Fibroblast of skin of left biceps (primary cell): ENCODE results near the gene PHLDA2.
"Not testable (repeated sequence)": the region's sequence is repeated elsewhere in the genome, so short reads cannot be mapped to it uniquely, and the experiment has no call there.

Experiments used
- DNase-seq, 2 experiments: peaks; one replicate each; pipeline ENCODE4 v3.0.0-alpha.2; 2013; ENCODE audit warnings: low read depth in 2 of 2

The PHLDA2 gene

DNA sequence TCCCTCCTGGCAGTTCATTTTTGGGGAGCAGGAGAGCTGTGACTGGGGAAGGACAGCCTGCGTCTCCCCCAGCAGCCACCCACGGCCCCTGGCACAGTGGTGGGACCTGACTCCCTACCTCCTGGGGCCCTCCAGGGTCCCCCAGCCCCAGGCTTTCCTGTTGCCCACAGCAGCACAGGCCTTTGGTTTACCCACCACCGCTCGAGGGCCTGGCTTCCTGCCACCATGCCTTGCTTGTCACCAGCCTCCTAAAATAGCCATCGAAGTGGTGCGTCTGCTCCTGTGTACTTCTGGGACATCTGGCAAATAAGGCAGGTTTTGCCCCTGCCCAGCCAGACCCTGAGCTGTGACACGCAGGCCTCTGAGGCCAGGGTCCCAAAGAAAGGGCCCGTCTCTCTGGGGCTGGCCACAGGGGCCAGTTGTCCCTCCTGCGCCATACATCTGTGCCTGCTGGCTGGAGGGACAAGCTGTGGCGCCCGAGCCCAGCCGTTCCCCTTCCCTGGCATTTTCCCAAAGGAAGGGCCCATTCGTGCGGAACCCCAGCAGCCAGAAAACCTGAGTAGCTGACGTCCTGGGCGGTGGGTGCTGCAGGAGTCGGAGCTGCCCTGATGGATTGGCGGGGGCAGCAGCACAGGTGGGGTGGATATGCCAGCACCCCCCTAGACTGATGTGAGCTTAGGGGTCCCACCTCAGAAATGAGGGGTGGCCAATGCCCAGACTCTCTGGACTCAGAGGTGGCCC lies 14.6 kb downstream of the PHLDA2 start:
- DNase-seq = no peak

DNA sequence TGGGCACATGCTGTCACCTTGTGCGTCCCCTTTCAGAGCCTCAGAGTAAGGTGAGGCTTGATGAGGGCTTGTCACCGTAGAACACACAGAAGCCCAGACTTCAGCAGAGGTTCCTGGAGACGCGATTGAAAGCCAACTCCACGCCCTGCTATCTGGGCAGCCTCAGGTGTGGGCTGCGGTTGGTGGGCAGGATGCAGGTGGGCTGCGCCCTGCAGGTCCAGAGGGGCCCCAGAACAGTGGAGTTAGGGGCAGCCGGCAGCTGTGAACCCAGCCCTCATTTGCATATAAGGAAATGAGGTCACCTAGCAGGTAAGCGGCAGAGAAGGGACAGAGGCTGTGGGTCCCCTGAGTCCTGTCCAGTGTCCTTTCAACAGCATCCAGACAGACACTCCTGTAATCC lies 15.4 kb downstream of the PHLDA2 start:
- DNase-seq = no peak

DNA sequence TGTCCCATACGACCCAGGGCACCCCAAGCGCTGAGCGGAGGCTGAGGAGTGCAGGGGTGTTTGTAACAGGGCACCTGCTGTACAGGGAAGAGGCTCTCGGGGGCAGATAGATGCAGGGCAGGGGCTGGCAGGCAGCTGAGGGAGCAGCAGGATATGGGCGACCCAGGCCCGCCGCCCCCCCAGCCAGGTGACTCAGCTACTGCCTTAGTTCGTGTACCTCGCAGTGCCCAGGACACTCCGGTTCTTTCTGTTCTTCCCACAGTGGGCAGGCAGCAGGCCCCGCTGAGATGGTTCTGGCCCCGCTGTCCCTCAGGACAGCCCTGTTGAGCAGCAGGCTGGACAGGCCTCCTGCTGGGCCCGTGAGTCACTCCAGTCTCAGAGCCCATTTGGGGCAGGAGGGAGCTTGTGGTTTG lies 16.2 kb downstream of the PHLDA2 start:
- no peak for DNase-seq

DNA sequence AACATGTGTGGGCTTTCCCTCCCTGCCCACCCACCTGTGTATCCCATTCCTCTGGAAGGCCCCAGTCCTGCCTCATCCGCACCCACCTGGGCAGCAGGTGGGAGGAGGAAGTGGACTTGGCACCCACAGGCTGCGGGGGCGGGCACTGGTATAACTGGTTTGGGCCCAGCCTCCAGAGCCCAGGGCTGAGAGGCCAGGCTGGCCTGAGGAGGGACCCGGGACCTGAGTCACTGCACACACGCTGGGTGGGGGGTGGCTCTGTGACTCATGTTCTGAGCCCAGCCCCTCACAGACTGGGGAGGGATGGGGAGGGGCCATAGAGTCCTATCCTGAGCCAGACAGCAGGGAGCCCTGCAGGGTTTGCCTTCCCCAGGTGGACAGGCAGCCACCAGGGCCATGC lies 16.7 kb downstream of the PHLDA2 start:
- peak in 1 of 2 experiments; percentile 20 for DNase-seq

DNA sequence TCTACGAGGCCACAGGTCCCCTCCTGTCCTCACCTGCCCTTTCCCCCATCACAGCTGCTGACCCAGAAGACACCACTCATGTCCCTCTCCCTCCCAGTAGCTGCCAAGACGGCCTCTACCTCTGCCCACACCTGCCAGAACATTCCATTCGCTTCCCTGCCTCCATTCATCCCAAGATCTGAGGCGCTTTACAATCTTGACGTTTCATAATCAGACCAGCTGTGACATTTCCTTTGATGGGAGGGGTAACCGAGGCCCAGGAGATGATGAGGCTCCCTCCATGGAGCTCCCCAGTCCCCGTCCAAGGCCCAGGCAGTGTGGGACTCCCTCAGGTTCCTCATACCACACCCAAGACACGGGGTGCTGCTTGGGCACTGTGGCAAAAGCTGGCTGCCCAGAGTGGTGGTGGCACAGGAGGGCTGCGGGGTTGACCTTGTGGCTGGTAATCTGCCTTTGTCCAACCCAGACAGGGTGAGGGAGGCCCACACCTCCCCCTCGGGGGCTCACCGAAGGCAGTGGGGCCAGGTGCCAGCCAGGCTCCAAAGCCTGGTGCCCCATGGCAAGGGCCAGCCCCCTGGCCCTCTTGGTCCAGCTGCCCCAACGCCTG lies 17.3 kb downstream of the PHLDA2 start:
- DNase-seq = no peak

DNA sequence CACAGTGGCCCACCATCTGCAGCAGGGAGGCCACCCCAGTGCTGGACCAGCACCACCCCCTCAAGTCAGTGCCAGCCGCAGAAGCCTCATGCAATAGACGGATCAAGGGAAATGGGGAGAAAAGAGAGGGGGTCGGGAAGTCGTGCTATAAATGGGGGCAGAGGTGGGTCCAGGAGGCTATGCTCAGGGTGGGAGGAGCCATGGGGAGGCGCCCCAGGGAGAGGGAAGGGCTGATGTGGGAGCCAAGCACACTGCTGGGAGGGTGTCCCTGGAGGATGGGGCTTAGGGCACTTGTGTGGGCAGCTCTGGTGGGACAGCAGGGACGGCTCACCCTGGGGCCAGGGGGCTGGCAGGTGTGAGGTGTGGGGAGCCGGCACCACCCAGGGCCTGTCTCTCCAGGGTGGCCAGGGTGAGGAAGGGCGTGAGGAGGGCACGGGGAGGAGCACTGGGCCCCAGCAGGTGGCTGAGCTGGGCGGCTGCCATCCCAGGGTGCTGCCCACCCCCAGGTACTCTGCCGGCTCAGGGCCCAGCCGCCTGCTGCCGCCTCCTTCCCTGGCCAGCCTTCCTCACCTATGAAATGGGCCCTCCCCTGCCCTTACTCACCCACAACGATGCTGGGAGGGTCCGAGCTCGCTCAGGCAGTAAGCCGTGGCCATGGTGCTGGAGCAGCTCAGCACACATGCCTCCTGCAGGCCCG lies 18.0 kb downstream of the PHLDA2 start:
- DNase-seq = no peak

DNA sequence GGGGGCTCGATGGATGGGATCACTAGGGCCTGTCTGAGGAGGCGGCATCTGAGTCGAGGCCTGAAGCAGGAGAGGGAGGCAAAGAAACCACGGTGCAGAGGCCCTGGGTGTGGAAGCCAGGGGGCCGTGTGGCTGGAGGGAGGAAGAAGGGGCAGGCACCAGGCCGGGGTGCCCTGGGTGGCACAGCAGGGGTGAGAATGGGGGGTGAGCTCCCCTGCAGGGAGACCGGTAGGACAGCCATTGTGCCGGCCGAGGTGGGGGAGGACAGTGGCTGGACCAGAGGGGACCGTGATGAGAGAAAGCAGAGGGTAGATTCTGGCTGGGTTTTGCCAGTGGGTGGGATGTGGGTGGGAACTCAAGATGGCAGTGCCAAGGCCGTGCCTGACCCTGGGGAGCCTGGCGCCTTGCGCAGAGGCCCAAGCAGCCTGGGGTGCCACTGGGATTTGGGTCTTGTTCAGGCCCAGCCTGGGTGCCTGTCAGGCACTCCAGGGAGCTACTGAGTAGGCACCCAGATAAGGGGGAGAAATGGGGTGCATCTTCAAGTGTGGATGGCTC lies 18.7 kb downstream of the PHLDA2 start:
- DNase-seq = no peak

DNA sequence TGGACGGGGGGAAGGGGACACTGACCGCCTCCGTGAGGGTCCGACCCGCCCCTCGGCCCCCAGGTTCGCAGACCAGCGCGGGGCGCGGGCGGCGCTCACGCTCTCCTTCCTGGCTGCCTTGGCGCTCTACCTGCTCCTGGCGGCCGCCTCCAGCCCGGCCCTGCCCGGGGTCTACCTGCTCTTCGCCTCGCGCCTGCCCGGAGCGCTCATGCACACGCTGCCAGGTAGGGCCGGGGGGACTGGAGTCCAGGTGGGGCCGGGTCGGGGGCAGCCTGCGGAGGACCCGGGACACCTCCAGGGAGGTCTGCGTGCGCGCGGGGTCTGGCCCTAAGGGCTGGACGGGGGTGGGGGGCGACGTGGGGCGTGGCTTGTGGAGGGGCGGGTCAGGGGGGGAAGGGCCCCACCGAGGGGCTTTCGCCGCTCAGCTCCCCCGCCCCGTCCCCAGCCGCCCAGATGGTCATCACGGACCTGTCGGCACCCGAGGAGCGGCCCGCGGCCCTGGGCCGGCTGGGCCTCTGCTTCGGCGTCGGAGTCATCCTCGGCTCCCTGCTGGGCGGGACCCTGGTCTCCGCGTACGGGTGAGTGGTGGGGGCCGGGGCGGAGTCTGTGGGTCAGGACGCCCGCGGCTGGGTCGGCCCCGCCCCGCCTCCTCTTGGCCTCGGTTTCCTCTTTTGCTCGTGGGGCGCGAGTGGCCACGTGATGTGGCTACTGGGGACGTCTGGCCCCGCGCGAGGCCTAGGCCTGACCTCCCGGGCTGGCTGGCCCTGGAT lies 19.9 kb downstream of the PHLDA2 start:
- DNase-seq = no peak

DNA sequence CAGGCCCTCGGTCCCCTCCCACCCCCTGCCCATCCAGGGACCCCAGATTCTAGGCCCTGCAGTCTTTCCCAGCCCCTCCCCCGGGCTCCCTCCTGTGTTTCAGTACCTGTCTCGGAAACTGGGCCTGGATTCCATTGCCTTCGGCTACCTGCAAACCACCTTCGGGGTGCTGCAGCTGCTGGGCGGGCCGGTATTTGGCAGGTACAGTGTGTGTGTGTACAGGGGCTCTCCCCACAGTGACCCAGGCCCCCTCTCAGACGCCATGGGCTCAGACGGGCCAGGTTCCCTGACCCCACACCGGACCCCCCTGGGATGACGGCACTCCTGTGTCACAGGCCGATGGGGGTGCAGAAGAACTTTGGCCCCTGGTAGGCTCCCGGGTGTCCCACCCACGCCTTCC lies 21.1 kb downstream of the PHLDA2 start:
- no peak for DNase-seq

DNA sequence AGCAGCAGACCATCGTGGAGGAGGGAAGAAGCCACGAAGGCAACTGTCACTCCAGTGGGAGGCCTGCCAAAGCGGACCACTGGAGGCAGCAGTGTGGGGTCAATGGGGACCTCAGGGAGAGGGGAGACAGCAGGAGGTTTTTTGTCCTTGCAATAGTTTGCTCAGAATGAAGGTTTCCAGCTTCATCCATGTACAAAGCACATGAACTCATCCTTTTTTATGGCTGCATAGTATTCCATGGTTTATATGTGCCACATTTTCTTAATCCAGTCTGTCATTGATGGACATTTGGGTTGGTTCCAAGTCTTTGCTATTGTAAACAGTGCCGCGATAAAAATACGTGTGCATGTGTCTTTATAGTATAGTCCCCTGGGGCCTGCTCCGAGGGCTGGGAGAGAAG lies 23.9 kb downstream of the PHLDA2 start:
- not testable (repeated sequence) for DNase-seq

DNA sequence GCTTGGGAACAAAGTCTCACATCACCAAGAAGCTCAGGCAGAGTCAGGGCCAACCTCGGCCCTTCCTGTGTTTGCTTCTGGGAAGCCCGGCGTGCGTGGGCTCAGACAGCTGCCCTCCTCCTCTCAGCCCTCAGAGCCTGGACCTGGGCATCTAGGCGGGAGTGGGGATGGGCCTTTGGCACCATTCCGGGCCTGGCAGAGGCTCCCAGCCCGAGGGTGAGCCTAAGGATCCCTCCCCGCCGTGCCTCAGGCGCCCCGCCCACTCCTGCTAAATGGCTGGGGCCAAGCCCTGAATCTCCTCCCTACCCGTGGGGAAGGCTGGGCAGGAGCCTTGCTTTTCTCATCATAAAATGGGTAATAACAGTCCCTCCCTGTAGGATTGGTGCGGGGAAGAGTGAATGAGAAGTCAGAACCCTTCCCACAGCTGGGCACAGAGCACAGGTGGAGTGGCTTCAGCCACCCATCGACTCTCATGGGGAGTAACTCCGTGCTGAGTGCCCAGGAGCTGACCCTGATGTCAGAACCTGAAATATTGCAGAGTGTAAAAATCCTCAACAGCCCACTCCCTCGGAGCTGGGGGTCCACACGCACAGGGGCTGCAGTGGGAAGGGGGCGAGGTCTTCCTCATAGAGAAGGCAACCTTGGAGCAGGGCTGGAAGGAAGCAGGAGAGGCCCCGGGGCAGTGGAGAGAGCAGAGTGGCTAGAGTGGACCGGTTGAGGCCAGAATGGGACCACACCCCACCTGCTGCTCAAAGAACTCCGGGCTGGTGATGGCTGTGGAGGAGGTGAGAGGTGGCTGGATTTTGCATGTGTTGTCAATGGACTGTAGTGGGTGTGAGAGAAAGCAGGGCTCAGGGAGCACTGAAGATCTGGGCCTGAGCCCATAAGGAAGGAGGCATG lies 24.8 kb downstream of the PHLDA2 start:
- no peak for DNase-seq

DNA sequence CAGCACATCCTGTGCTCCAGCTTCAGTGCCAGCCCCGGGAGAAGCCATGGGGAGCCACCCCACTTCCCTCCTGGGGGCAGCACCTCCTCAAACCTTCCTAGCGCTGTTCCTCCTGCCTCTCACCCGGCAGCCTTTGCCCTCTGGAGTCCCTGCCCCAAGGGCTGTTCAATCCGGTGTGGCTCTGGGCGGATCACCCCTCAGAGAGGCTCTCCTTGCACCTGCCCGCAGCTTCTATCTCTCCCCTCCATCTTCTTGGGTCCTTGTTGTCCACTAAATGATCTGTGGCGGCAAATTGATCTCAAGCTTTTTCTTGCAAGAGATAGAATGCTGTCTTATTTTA lies 25.6 kb downstream of the PHLDA2 start:
- DNase-seq = no peak

DNA sequence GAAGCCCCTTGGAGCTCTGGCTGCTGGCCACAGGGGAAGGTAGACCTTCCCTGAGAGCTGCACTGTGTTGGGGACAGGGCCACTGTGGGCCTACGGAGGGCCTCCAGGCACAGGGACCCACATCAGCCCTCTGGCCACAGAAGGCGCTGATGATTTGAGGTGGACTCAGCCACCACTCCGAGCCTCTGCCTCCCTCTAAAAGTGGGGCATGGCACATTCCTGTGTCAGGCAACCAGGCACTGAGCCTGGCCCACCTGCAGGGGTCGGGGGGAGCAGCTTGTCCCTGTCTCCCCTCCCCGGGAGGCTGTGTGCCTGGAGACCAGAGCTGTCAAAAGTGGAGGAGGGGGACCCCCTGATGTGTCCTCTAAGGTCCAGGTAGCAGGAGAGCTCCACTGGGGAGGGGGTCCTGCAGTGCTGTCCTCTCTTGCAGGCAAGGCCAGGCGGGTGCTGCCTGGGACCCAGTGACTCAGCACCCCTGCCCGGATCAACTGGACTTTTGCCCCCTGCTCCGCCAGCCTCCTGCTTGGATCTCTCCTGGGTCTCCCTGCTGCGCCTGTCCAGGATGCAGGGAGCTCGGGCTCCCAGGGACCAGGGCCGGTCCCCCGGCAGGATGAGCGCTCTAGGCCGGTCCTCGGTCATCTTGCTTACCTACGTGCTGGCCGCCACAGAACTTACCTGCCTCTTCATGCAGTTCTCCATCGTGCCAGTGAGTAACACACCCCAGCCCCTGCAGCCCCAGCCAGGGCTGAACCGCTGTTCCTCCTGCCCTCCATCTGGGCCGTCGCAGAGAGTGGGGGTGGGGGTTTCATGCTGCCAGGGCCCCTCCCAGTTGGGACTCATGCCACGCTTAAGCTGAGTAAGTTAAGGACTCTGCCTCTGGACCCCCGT lies 26.2 kb downstream of the PHLDA2 start:
- no peak for DNase-seq

DNA sequence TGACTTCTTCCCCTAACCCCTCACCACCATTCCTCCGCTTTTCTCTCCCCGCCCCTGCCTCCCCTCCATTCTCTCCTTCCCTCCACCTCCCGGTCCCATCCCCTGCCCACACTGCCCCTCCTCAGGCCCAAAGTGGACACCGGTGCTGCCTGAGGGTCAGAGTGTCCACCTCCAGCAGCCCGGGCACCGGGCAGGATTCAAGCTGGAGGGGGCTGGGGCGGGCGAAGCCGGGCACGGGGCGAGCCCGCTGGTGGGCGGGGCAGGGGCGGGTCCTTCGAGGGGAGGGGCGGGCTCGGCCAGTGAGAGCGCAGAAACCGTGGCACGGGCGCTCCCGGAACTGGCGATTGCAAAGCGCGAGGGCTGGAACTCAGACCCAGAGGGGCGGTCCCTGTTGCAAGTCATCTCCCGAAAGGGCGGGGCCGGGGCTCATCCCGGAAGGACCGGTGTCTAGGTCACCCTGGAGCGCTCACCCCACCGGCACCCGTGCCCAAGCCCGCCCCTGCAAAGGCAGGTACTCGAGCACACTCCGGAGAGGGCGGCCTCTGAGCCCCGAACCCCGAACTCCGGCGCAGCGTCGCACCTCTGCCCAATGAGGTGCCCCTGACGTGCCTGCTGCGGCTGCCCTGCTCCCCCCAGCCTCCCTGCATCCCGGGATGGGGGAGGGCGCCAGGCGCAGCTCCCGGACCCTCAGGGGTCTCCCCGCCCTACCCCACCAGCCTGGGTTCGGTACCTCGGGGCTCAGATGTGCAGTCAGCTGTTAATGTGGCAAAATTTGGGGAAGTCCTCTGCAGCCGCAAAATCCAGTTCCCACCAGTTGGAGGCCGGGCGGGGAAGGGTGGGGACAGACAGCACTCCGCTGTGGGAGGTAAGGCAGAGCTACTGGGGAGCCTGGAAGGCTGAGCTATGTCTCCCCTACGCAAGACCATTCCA lies 27.1 kb downstream of the PHLDA2 start:
- DNase-seq = peak; percentile 62 to 64

DNA sequence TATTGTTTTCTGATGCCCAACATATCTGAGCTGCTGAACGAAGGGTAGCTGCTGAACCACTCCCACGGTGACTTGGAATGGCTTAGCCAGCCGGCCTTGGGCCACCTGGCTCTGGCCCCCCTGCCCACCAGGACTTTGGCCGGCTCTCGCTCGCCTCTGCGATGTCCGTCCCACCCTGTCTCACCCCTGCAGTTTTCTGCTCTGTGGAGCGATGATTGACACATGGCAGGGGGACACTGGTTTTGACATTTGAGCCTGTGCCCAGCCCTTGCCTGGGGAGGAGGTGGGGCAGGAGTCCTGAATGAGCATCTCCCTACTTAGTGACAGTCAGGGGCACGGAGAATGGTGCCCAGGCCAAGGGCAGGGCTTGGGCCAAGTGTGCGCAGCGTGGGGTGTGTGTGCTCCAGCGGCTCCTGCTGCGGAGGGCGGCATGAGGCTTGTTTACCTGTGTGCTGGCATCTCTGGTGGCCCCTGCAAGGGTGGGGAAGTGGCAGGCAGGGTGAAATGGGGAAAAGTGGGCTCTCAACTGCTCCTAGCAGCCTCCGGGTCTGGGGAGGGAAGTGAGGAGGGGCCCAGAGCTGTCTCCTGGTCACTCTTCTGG lies 27.9 kb downstream of the PHLDA2 start:
- no peak for DNase-seq

DNA sequence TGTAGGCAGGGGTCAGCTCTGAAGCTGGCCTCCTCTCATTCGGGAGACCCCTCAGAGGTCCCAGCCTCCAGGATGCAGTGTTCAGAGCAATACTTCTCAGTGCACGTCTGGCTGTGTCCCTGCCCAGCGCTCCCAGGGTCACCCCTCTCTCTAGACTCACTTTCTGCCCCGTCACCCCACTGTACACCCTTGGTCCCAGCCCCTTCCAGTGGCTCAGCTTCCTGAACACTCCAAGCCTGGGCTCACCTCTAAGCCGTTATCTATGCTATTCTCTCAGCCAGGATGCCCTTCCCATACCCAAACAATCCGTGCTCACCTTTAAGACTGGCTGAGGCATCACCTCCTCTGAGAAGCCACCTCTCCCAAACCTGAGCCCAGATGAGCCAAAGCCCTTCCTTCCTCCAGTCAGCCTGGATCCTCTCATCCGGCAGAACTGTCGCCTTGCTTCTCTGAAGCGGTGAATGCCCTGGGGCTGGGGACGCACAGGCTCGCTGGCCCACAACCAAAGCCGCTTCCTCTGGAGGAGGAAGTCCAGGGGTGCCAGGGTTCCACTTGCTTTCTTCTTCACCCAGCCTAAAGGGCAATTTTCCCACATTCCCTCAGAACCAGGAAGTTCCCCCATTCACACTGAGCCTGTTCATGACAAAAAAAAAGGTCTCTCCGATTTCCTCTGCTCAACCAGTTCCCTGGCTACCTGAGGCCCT lies 30.0 kb downstream of the PHLDA2 start:
- no peak for DNase-seq

DNA sequence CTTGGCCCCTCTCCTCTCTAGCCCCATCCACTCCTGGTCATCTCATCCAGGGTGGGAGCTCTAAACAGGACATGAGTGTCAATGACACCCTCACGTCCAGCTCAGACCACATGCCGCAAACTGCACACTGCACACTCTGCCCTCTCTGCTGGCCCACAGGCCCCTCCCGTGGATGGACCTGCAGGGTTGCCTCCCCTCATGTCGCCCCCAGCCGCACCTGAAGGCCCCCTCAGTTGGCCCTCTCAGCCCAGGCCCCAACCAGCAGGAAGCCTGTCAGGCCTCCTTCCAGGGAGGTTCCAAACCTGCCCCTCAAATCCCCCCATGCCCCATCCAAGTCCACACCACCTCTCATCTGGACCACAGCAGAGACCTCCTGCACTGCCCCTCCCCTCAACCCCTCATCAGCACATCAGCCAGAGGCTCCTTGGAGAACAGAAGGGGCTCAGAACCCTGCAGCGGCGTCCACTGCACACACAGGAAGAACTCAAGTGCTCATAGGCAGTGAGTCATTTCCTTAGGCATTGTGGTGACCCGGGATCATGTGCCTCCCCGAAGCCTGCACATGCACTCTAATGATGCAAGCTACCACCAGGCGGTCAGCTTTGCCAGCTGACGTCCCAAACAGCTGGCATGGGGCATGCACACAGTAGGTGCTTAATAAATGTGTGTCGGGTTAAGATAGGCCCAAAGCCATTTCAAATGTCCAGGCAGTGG lies 30.7 kb downstream of the PHLDA2 start:
- DNase-seq = peak in 1 of 2 experiments; percentile 47
